SH-SY5Y (cell line): ENCODE results near the gene ZCCHC14.

Experiments used
- GATA2 ChIP-seq: IDR thresholded peaks from 2 replicates; pipeline ENCODE4 v1.6.1; 2011; ENCODE audit warnings: mild to moderate bottlenecking, low read depth, low read length
- GATA3 ChIP-seq: IDR thresholded peaks from 2 replicates; pipeline ENCODE4 v1.6.1; 2011; ENCODE audit warnings: low read depth, mild to moderate bottlenecking, low read length, moderate library complexity

- no peak for TF ChIP-seq GATA3
- TF ChIP-seq GATA2 = no peak
These were observed 58.6 kb downstream of the ZCCHC14 start for GRCh38 chr16:87434146-87434667.
